Liver (tissue), 9 donors: ENCODE data around the gene MTHFSD. TPM values are rescaled to one million over a fixed set of nuclear protein-coding genes. Genes with fewer than 3 reads are reported as not detected.
A peak's percentile ranks its signal among the peaks of the same experiment; 100 is the strongest.

Experiments used
- DNase-seq: peaks from one replicate; pipeline ENCODE4 v3.0.0-alpha.2; 2017; ENCODE audit warnings: low spot score
- H3K27ac ChIP-seq, 2 donors: one replicate each; pipeline ENCODE4 v1.7.0; 2013; ENCODE audit warnings: inconsistent platforms in 2 of 2, low read length in 2 of 2, control low read depth in 1 of 2, low read depth in 1 of 2, mild to moderate bottlenecking in 1 of 2
- H3K27me3 ChIP-seq, 4 donors: one replicate each; pipeline versions ENCODE4 v1.6.1 to v1.7.0; 2013; ENCODE audit warnings: low read length in 3 of 4, inconsistent platforms in 1 of 4, mild to moderate bottlenecking in 1 of 4, moderate library complexity in 1 of 4; ENCODE audit not compliant: control insufficient read depth in 4 of 4, insufficient read depth in 4 of 4
- H3K36me3 ChIP-seq, 4 donors: one replicate each; pipeline versions ENCODE4 v1.6.1 to v1.7.0; 2013; ENCODE audit warnings: low read length in 3 of 4, mild to moderate bottlenecking in 3 of 4, low read depth in 1 of 4, moderate library complexity in 1 of 4; ENCODE audit not compliant: control insufficient read depth in 4 of 4, insufficient read depth in 3 of 4
- H3K4me1 ChIP-seq, 4 donors: one replicate each; pipeline versions ENCODE4 v1.6.1 to v1.7.0; 2013; ENCODE audit warnings: low read length in 3 of 4, mild to moderate bottlenecking in 3 of 4, moderate library complexity in 1 of 4; ENCODE audit not compliant: control insufficient read depth in 4 of 4, insufficient read depth in 4 of 4
- H3K4me3 ChIP-seq, 3 donors: one replicate each; pipeline versions ENCODE4 v1.6.1 to v1.7.0; 2013; ENCODE audit warnings: low read length in 3 of 3, control low read depth in 1 of 3, low read depth in 1 of 3, mild to moderate bottlenecking in 1 of 3
- H3K9ac ChIP-seq, 2 donors: one replicate each; pipeline ENCODE4 v1.7.0; 2013; ENCODE audit warnings: low read length in 2 of 2, mild to moderate bottlenecking in 2 of 2, moderate library complexity in 2 of 2, control low read depth in 1 of 2, low read depth in 1 of 2
- H3K9me3 ChIP-seq, 4 donors: one replicate each; pipeline versions ENCODE4 v1.6.1 to v1.7.0; 2013; ENCODE audit warnings: low read length in 3 of 4; ENCODE audit not compliant: control insufficient read depth in 4 of 4
- CTCF ChIP-seq: fragments of 150-350 bp; IDR thresholded peaks from 2 replicates; pipeline ENCODE4 v1.5.1; 2017; ENCODE audit warnings: improper control_type of control experiment, low read depth, low read length; ENCODE audit not compliant: missing input control
- EGR1 ChIP-seq, 2 donors: IDR thresholded peaks; 2 replicates each; pipeline ENCODE4 v1.6.1; 2016 to 2018; ENCODE audit warnings: antibody characterized with exemption in 2 of 2, low read depth in 2 of 2
- FOXA1 ChIP-seq: IDR thresholded peaks from 2 replicates; pipeline ENCODE4 v1.6.1; 2016; ENCODE audit warnings: antibody characterized with exemption
- FOXA2 ChIP-seq: IDR thresholded peaks from 2 replicates; pipeline ENCODE4 v1.6.1; 2016; ENCODE audit warnings: antibody characterized with exemption
- GABPA ChIP-seq, 2 donors: IDR thresholded peaks in 1 of 2; conservative IDR thresholded peaks in 1 of 2; 2 replicates each; pipeline ENCODE4 v1.6.1; 2016; ENCODE audit warnings: antibody characterized with exemption in 2 of 2, mild to moderate bottlenecking in 1 of 2, moderate library complexity in 1 of 2
- HNF4A ChIP-seq, 2 donors: conservative IDR thresholded peaks; 2 replicates each; pipeline ENCODE4 v1.6.1; 2016; ENCODE audit warnings: antibody characterized with exemption in 2 of 2, mild to moderate bottlenecking in 2 of 2
- HNF4G ChIP-seq: IDR thresholded peaks from 2 replicates; pipeline ENCODE4 v1.6.1; 2016; ENCODE audit warnings: antibody characterized with exemption
- NR2F2 ChIP-seq: IDR thresholded peaks from 2 replicates; pipeline ENCODE4 v1.6.1; 2016; ENCODE audit warnings: antibody characterized with exemption
- RAD21 ChIP-seq, 2 donors: IDR thresholded peaks; 2 replicates each; pipeline ENCODE4 v1.6.1; 2016; ENCODE audit warnings: antibody characterized with exemption in 2 of 2, mild to moderate bottlenecking in 2 of 2
- RXRA ChIP-seq, 2 donors: IDR thresholded peaks; 2 replicates each; pipeline ENCODE4 v1.6.1; 2017 to 2018; ENCODE audit warnings: antibody characterized with exemption in 2 of 2, mild to moderate bottlenecking in 1 of 2
- SP1 ChIP-seq: IDR thresholded peaks from 2 replicates; pipeline ENCODE4 v1.6.1; 2018; ENCODE audit warnings: antibody characterized with exemption, mild to moderate bottlenecking
- TAF1 ChIP-seq: conservative IDR thresholded peaks from 2 replicates; pipeline ENCODE4 v1.6.1; 2016; ENCODE audit warnings: antibody characterized with exemption, mild to moderate bottlenecking
- YY1 ChIP-seq: IDR thresholded peaks from 2 replicates; pipeline ENCODE4 v1.6.1; 2016; ENCODE audit warnings: antibody characterized with exemption, mild to moderate bottlenecking
- WGBS: extraction: QIAGEN DNeasy Blood & Tissue Kit; methylation state at CpG from one replicate; pipeline ENCODE4 v1.1.7; 2013; 5-methylcytosine and 5-hydroxymethylcytosine counted together
- polyA plus RNA-seq, 2 donors: library from polyadenylated mRNA; stranded (reverse) in 1 of 2; unstranded in 1 of 2; fragments of 200-250 nt in 1 of 2; fragments of >200 nt in 1 of 2; fragmentation: Nextera tagmentation in 1 of 2; extraction: Ambion mirVana in 1 of 2; gene quantifications; one replicate each; pipeline versions ENCODE4 v1.2.1 to v1.2.3, GENCODE V29; 2013 to 2015
- total RNA-seq, 2 donors: library from RNA; depleted of rRNA; stranded (reverse); fragments of >200 nt; gene quantifications; one replicate each; pipeline ENCODE4 v1.2.3, GENCODE V29; 2014
- TF ChIP-seq, protein P1 (sequence below): IDR thresholded peaks from 2 replicates; pipeline ENCODE4 v1.6.1; 2016; ENCODE audit warnings: antibody characterized with exemption
- TF ChIP-seq, protein P2 (sequence below): IDR thresholded peaks from 2 replicates; pipeline ENCODE4 v1.6.1; 2016; ENCODE audit warnings: antibody characterized with exemption, mild to moderate bottlenecking
- TF ChIP-seq, protein P3 (sequence below): IDR thresholded peaks from 2 replicates; pipeline ENCODE4 v1.6.1; 2016; ENCODE audit warnings: antibody characterized with exemption
- TF ChIP-seq, protein P4 (sequence below): IDR thresholded peaks from 2 replicates; pipeline ENCODE4 v1.6.1; 2016; ENCODE audit warnings: antibody characterized with exemption
- donor health status: healthy.
- donor health status: healthy.
- donor health status: healthy.
- donor health status: healthy.
- donor health status: healthy.

The MTHFSD gene
- total and polyA plus RNA-seq, 4 donors, result 4.6 to 8.1 (median 6.5) TPM

GRCh38 chr16:86515413-86515776 is 39.6 kb downstream of the MTHFSD start:
- no peak for DNase-seq
- Histone ChIP-seq H3K27ac (peak overlapping the region in 1 of 2 donors; percentile 25), H3K36me3 (no peaks in the 10 kb centered on the region), H3K27me3 (peaks cover 6 to 26% (median 23%) of the 10 kb centered on the region in 4 donors), H3K9ac (no peak overlapping the region), H3K4me3 (peak overlapping the region in 1 of 3 donors; percentile 13), H3K9me3 (no peaks in the 10 kb centered on the region), H3K4me1 (peaks cover 3 to 20% (median 4%) of the 10 kb centered on the region in 4 donors)
- 9% methylated on average over 29 of the region's 29 CpGs for WGBS
- TF ChIP-seq YY1 (no peak), RXRA (IDR thresholded peaks at IDR 0.05) (no peak), FOXA1 (no peak), HNF4G (no peak), FOXA2 (no peak), RAD21 (IDR thresholded peaks at IDR 0.05) (no peak), GABPA (IDR thresholded peaks at IDR 0.05 in 1 of 2, conservative IDR thresholded peaks at IDR 0.05 in 1 of 2) (no peak), NR2F2 (no peak), TAF1 (no peak), SP1 (no peak), HNF4A (conservative IDR thresholded peaks at IDR 0.05) (no peak), EGR1 (IDR thresholded peaks at IDR 0.05; ENCODE audit: low read depth in 2 of 2) (no peak), CTCF (no peak)
- TF ChIP-seq, protein P1, sequence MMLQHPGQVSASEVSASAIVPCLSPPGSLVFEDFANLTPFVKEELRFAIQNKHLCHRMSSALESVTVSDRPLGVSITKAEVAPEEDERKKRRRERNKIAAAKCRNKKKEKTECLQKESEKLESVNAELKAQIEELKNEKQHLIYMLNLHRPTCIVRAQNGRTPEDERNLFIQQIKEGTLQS, result no peak
- TF ChIP-seq, protein P2, sequence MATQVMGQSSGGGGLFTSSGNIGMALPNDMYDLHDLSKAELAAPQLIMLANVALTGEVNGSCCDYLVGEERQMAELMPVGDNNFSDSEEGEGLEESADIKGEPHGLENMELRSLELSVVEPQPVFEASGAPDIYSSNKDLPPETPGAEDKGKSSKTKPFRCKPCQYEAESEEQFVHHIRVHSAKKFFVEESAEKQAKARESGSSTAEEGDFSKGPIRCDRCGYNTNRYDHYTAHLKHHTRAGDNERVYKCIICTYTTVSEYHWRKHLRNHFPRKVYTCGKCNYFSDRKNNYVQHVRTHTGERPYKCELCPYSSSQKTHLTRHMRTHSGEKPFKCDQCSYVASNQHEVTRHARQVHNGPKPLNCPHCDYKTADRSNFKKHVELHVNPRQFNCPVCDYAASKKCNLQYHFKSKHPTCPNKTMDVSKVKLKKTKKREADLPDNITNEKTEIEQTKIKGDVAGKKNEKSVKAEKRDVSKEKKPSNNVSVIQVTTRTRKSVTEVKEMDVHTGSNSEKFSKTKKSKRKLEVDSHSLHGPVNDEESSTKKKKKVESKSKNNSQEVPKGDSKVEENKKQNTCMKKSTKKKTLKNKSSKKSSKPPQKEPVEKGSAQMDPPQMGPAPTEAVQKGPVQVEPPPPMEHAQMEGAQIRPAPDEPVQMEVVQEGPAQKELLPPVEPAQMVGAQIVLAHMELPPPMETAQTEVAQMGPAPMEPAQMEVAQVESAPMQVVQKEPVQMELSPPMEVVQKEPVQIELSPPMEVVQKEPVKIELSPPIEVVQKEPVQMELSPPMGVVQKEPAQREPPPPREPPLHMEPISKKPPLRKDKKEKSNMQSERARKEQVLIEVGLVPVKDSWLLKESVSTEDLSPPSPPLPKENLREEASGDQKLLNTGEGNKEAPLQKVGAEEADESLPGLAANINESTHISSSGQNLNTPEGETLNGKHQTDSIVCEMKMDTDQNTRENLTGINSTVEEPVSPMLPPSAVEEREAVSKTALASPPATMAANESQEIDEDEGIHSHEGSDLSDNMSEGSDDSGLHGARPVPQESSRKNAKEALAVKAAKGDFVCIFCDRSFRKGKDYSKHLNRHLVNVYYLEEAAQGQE, result no peak
- TF ChIP-seq, protein P3, sequence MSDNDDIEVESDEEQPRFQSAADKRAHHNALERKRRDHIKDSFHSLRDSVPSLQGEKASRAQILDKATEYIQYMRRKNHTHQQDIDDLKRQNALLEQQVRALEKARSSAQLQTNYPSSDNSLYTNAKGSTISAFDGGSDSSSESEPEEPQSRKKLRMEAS, result no peak
- TF ChIP-seq, protein P4, sequence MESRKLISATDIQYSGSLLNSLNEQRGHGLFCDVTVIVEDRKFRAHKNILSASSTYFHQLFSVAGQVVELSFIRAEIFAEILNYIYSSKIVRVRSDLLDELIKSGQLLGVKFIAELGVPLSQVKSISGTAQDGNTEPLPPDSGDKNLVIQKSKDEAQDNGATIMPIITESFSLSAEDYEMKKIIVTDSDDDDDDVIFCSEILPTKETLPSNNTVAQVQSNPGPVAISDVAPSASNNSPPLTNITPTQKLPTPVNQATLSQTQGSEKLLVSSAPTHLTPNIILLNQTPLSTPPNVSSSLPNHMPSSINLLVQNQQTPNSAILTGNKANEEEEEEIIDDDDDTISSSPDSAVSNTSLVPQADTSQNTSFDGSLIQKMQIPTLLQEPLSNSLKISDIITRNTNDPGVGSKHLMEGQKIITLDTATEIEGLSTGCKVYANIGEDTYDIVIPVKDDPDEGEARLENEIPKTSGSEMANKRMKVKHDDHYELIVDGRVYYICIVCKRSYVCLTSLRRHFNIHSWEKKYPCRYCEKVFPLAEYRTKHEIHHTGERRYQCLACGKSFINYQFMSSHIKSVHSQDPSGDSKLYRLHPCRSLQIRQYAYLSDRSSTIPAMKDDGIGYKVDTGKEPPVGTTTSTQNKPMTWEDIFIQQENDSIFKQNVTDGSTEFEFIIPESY, result no peak
